Stomach smooth muscle (tissue), 2 donors: Measurements from ENCODE around the gene MOB3B.

Experiments
- H3K27ac ChIP-seq: one replicate; pipeline ENCODE4 v1.7.0; 2013; ENCODE audit warnings: mild to moderate bottlenecking, low read length, inconsistent platforms
- H3K27me3 ChIP-seq, 2 donors: one replicate each; pipeline ENCODE4 v1.7.0; 2013; ENCODE audit warnings: low read length in 2 of 2; ENCODE audit not compliant: insufficient read depth in 2 of 2, control insufficient read depth in 1 of 2
- H3K36me3 ChIP-seq, 2 donors: one replicate each; pipeline ENCODE4 v1.7.0; 2013; ENCODE audit warnings: low read length in 2 of 2; ENCODE audit not compliant: control insufficient read depth in 2 of 2, insufficient read depth in 2 of 2
- H3K4me1 ChIP-seq: one replicate; pipeline ENCODE4 v1.7.0; 2013; ENCODE audit warnings: low read length; ENCODE audit not compliant: control insufficient read depth, insufficient read depth
- H3K4me3 ChIP-seq, 2 donors: one replicate each; pipeline ENCODE4 v1.7.0; 2013; ENCODE audit warnings: low read length in 2 of 2
- H3K9ac ChIP-seq, 2 donors: one replicate each; pipeline ENCODE4 v1.7.0; 2013; ENCODE audit warnings: low read length in 2 of 2, mild to moderate bottlenecking in 1 of 2
- H3K9me3 ChIP-seq, 2 donors: one replicate each; pipeline ENCODE4 v1.7.0; 2013; ENCODE audit warnings: low read length in 2 of 2; ENCODE audit not compliant: control insufficient read depth in 2 of 2
- donor health status: healthy.
- donor health status: Pancreatic carcinoma.

MOB3B gene

DNA sequence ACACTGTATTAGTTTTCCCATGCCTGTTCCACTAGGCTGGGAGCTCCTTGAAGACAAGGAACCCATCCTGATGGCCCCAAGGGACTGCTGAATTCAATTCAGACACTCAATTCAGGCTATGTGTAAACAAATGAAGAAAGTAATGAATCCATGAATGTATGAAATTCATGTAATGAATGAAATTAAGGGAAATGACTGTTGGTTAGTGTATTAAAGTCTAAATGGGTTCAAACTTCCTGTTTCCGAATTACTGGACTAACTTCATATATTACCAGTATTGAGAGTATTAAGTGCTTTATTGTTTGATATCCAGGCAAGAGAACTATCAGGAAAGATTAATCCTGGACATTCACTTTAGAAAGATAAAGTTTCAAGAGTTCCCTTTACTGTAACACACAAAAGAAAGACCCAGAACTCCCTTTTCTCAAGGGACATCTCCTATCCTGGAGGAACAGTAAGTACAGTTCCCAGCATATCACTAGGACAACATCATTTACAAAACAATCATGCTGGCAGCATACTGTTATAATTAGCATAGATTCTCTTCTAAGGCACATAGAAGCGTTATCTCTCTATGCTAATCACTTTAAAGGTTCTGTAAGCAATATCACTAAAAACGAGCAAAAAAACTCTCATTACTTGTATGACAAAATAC is 34.0 kb downstream of the MOB3B start:
- H3K9me3 ChIP-seq = no peaks in the 10 kb centered on the region
- no peak overlapping the region for H3K4me3 ChIP-seq
- H3K36me3 ChIP-seq = peaks cover 0 to under 1% of the 10 kb centered on the region in 2 donors
- H3K9ac ChIP-seq = no peak overlapping the region
- H3K4me1 ChIP-seq = no peaks in the 10 kb centered on the region
- H3K27me3 ChIP-seq = no peaks in the 10 kb centered on the region
- H3K27ac ChIP-seq = no peak overlapping the region

DNA sequence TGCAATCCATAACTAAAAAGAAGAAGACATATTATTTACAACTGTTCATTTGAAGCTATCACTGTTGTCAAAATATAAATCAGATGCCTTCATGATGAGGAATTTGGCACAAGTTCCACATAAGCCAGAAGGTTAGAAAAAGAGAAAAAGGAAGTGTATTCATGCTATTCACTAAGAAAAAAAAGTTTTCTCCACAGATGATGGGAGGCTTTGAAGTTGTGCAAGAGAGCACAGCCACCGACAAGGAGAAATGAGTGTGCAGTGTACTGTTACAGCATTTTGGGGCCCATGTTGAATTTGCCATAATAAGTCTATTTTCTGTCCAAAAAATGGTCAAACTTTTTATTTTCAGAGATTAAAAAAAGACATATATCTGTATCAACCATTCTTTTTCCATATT is 38.5 kb downstream of the MOB3B start:
- Histone ChIP-seq H3K9me3 (no peaks in the 10 kb centered on the region), H3K4me1 (no peaks in the 10 kb centered on the region), H3K4me3 (no peak overlapping the region), H3K27ac (no peak overlapping the region), H3K36me3 (peaks cover 0 to 3% of the 10 kb centered on the region in 2 donors), H3K9ac (no peak overlapping the region), H3K27me3 (no peaks in the 10 kb centered on the region)

DNA sequence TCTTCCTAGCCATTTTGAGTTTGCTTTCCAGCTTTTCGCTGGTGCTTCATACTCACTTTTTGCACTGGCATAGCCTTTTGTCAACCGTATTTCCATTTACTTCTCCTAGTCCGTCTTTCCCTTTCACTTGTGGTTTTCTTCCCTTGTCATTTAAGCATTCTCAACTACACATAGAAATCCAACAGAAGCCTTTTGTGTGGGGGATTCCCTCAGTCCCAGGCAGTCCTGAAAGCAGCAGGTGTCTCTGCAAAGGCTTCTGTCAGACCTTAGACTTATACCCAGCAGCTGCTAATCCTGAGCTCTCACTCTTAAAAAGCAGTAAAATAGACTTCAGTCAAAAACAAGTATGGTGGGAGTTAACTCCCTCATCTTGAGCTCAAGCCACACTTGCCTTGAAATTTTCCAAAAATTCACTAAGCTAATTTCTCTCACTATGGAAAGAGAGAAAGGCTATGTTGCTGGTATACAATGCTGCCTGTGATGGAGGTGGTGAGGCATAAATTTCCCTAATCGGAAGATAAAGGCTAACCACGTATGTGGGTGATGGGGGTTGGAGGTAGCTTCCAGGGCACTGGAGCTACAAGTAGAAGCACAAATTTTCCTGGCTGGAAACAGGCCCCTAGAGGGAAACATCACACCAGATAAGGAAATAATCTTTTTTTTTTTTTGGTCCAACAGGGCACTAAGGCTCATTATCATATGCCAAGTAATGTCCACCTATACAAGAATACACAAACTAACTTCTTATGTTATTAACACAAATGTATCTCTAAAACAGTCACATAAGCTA is 40.3 kb downstream of the MOB3B start:
- Histone ChIP-seq H3K9me3 (no peaks in the 10 kb centered on the region), H3K36me3 (peaks cover 0 to 3% of the 10 kb centered on the region in 2 donors), H3K27me3 (no peaks in the 10 kb centered on the region), H3K9ac (no peak overlapping the region), H3K4me1 (no peaks in the 10 kb centered on the region), H3K4me3 (no peak overlapping the region), H3K27ac (no peak overlapping the region)

DNA sequence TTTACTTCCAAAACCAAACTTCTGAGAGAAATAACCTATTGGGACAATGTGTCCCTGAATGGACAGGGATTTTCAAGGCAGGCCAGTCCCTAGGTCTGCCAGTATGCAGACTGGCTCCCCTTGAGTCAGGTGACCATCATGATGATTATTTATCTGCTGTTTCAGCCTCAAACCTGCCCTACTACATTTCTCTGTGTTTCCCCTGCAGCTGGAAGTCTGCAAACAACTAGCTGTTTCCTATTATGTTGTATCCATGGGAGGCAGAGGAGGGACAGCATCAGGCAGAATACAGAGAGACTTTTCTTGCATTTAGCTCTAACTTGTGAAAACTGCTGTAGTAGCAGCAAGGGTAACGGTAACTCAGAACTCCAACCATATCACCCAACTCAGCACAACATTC is 41.7 kb downstream of the MOB3B start:
- Histone ChIP-seq H3K9ac (no peak overlapping the region), H3K9me3 (no peaks in the 10 kb centered on the region), H3K4me3 (no peak overlapping the region), H3K36me3 (peaks cover 0 to 5% of the 10 kb centered on the region in 2 donors), H3K27ac (no peak overlapping the region), H3K27me3 (no peaks in the 10 kb centered on the region), H3K4me1 (no peaks in the 10 kb centered on the region)

DNA sequence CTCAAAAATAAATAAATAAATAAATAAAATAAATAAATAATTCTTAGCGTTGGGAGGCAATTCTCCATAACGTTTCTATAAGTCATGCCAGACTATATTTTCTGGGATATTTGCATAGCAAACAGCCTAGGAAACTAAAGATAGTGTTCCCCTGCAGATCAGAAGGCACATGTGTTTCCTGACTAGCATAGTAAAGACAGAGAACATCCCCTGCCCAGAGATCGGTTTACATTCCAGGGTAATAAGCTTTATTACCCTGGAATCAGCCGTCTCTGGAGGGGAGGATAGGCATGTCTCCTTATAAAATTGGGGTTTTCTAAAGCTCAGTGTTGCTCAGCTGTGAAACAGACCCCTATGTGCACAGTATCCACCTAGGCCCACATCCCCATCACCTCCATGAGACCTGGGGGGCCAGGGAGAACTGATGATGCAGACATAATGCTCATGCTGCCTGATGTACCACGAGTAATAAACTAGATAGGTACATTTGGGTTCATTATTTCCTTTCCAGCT is 42.4 kb downstream of the MOB3B start:
- no peak overlapping the region for H3K27ac ChIP-seq
- H3K4me3 ChIP-seq = no peak overlapping the region
- H3K4me1 ChIP-seq = no peaks in the 10 kb centered on the region
- no peak overlapping the region for H3K9ac ChIP-seq
- H3K36me3 ChIP-seq = peaks cover 0 to 5% of the 10 kb centered on the region in 2 donors
- H3K9me3 ChIP-seq = no peaks in the 10 kb centered on the region
- H3K27me3 ChIP-seq = no peaks in the 10 kb centered on the region

DNA sequence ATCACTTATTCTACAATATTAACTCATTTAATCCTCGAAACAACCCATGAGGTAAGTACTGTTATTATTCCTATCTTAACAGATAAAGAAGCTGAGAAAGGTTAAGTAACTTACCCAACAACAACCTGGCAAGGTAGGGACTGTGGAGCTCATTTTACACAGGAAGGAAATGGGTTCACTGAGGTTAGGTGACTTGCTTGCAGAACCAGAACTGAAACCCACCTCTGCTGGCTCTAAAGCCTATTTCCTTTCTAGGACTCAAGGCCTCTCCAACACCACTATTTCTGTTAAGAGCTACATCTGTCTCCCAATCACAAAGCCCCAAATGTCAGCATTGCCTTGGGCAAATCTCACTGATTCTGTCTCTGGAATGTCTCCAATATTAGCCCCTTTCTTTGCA is 44.5 kb downstream of the MOB3B start:
- peaks cover 0 to 2% of the 10 kb centered on the region in 2 donors for H3K36me3 ChIP-seq
- no peaks in the 10 kb centered on the region for H3K27me3 ChIP-seq
- H3K9me3 ChIP-seq = no peaks in the 10 kb centered on the region
- no peak overlapping the region for H3K4me3 ChIP-seq
- no peaks in the 10 kb centered on the region for H3K4me1 ChIP-seq
- no peak overlapping the region for H3K27ac ChIP-seq
- H3K9ac ChIP-seq = no peak overlapping the region

DNA sequence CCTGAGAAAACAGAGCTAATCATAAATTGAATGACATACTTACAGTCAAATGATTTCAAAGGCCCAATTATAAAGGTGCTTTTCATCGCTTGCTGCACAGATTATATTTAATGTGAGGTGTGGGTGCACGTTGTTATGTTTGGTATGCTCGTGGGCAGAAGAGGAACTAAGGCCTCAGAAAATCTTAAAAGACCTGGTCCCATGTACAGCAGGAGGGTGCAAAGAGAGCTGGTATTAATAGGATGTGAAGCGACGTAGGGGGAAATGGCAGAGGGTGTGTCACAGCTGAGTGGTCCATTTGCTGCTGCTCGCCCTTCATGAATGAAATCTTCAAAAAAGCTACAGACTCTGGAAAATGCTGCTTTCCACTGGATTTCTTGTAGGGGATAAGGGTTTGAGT is 46.0 kb downstream of the MOB3B start:
- H3K27ac ChIP-seq = no peak overlapping the region
- H3K36me3 ChIP-seq = peaks cover 0 to 2% of the 10 kb centered on the region in 2 donors
- H3K27me3 ChIP-seq = no peaks in the 10 kb centered on the region
- no peaks in the 10 kb centered on the region for H3K9me3 ChIP-seq
- no peaks in the 10 kb centered on the region for H3K4me1 ChIP-seq
- no peak overlapping the region for H3K4me3 ChIP-seq
- no peak overlapping the region for H3K9ac ChIP-seq

DNA sequence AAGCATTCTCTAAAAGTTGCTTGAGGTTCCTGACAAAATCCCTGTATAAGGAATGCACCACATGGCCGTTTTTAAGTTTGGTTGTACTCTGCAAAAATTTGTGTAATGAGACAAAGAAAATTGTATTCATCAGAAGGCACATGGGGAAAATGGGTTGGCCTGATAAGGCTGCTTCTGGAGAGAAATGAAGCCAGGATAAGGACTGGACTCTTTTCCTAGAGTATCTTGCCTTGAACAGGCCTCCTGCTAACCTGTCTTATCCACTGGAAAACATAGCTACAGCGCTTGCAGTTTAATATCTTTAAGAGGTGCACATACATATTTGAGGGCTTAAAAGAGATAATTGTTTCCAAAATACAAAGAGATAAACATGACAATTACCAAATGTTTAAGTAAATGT is 46.9 kb downstream of the MOB3B start:
- Histone ChIP-seq H3K4me3 (no peak overlapping the region), H3K36me3 (peaks cover 0 to 2% of the 10 kb centered on the region in 2 donors), H3K9me3 (no peaks in the 10 kb centered on the region), H3K27ac (no peak overlapping the region), H3K27me3 (no peaks in the 10 kb centered on the region), H3K4me1 (peaks cover under 1% of the 10 kb centered on the region), H3K9ac (no peak overlapping the region)

DNA sequence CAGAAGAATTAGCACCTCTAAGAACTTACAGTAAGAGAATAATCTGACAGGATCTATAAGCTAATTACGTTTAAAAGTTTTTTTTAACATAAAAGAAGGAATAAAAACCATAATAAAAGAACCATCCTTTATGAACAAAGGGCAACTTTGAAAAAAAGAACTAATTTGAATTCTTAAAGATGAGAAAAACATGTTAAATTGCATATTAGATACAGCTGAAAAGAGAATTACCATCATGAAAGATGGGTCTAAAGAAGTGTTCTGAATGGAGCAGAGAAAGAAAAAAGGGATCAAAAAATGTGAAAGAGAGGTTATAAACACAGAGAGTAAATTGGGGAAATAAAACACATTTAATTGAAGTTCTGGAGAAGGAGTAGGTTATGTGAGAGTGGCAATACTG is 51.3 kb downstream of the MOB3B start:
- Histone ChIP-seq H3K9ac (no peak overlapping the region), H3K27ac (no peak overlapping the region), H3K4me1 (peaks cover 6% of the 10 kb centered on the region)

DNA sequence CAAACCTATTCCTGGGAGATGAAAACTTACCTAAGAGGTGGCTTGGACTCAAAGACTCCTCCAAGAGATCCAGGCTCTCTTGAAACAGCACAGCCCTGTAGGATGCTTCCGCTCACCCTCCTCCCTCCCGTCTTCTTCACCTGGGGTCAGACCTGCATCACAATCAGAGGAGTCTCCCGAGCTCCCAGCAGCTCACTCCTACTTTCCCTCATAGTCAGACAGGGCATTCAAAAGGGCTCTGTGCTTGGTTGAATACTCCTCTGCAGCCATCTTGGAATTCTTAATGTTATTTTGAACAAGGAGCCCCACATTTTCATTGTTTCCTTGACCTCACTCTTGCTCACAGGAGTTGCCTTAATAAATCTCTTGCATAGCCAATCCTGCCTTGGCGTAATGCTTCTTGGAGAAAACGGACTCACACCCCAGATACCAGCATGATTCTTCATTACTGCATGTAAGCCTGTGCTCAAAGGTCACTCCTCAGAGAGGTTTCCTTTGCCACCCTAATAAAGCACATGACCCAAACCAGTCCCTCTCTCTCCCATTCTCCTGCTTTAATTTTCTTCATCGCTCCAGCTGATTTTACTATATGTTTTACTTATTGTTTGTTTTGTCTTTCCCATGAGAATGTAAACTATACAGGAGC is 52.6 kb downstream of the MOB3B start:
- Histone ChIP-seq H3K9me3 (no peaks in the 10 kb centered on the region), H3K27me3 (no peaks in the 10 kb centered on the region), H3K4me1 (peaks cover 11% of the 10 kb centered on the region), H3K27ac (no peak overlapping the region), H3K4me3 (no peak overlapping the region), H3K36me3 (no peaks in the 10 kb centered on the region), H3K9ac (no peak overlapping the region)

More for the DNA sequence above, 51.3 kb downstream of the MOB3B start:
- no peaks in the 10 kb centered on the region for H3K36me3 ChIP-seq
- no peaks in the 10 kb centered on the region for H3K27me3 ChIP-seq
- H3K9me3 ChIP-seq = no peaks in the 10 kb centered on the region
- no peak overlapping the region for H3K4me3 ChIP-seq
